IPS DF 4.7 (cell line): ENCODE measurements around the gene ATG5.

Source experiments
- DNase-seq: peaks from one replicate; pipeline ENCODE4 v3.0.0-alpha.2; 2013; ENCODE audit warnings: low spot score; ENCODE audit errors: extremely low read depth

The ATG5 gene

DNA sequence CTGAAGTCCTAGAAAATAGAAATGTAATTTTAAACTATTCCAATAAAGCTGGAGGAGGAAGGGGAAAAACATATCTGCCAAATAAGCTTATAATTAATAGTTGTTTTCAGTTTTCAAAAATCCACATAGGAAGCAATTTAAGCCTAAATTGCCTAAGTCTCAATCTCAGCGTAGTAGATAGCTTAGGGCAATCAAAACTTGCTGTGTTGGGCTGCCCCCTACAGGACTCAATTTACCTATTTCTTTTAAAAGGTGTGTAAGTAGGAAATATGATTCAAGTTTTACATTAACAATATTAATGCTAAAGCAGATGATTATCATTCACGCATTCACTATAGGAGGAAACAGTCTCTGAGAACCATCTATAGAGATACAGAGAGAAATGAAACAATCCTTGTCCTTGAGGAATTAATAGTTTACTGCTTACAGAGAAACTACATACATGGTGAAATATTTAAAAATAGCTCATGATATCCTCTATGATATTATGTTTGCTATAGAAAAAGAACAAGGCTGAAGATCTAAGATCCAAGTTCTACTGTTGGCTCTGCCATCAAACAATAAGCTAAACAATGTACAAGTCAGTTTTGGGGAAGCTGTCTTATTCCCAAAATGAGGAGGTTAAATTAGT, 102.1 kb downstream of the ATG5 start:
- DNase-seq: peak; percentile 7

DNA sequence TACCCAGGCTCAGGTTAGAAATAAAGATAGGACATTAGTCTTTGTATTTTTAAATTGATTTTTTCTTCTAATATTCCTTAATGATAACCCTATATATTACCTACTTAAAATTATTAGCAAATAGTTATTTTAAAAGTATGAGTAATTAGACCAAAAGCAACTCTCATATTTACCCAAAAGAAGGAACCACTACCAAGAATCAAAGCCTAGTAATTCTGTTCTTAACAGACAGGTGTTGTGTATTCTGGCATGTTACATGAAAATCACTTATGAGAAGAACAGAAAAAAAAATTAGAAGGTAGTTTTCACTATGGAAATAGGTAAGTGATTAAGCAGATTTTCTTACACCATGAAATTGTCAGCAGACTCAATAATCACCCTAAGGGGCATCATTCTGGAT, 105.1 kb downstream of the ATG5 start:
- DNase-seq: no peak

DNA sequence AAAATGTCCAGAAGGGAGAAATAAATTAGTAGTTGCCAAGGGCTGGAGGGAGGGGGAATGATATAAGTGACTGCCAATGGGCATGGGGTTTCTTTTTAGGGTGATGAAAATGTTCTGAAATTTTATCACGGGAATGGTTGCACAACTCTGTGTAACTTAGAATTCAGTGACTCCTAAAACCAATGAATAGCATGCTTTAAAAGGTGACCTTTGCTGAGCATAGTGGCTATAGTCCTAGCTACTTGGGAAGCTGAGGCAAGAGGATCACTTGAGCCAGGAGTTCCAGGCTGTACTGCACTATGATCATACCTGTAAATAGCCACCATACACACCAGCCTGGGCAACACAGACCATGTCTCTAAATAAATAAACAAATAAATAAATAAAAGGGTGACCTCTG, 109.0 kb downstream of the ATG5 start:
- no peak for DNase-seq

- no peak for DNase-seq
Observed at GRCh38 chr6:106215608-106216007, 110.0 kb downstream of the ATG5 start.

- no peak for DNase-seq
Observed at GRCh38 chr6:106214531-106214930, 111.0 kb downstream of the ATG5 start.

- no peak for DNase-seq
Observed at GRCh38 chr6:106213660-106214289, 111.8 kb downstream of the ATG5 start.

GRCh38 chr6:106212576-106212975, 113.0 kb downstream of the ATG5 start:
- no peak for DNase-seq

GRCh38 chr6:106206905-106207304, 118.7 kb downstream of the ATG5 start:
- DNase-seq: no peak

DNA sequence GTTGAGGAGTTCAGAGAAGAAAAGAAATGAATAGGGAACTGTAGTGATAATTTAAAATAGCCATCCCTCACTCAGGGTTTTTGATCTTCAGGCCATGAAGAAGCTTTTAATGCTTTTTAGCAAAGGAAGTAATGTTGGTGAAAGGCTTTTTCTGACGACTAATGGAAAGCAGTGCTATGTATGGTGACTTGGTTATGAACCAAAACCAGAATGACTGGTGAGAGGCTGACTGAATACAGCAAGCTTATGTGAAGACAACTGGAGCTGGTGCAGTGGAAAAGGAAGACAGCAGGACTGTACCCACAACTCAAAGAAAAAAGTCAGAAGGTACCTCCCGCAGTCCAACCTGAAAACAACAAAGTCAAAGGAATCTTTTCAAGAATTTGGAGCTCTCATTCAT, 120.6 kb downstream of the ATG5 start:
- DNase-seq: no peak

GRCh38 chr6:106199998-106200397, 125.6 kb downstream of the ATG5 start:
- DNase-seq: no peak

GRCh38 chr6:106199331-106199730, 126.2 kb downstream of the ATG5 start:
- no peak for DNase-seq

- no peak for DNase-seq
Observed at GRCh38 chr6:106197441-106197840, 128.1 kb downstream of the ATG5 start.

GRCh38 chr6:106194949-106195921, 130.3 kb downstream of the ATG5 start:
- DNase-seq: no peak

GRCh38 chr6:106192824-106193223, 132.7 kb downstream of the ATG5 start:
- no peak for DNase-seq

DNA sequence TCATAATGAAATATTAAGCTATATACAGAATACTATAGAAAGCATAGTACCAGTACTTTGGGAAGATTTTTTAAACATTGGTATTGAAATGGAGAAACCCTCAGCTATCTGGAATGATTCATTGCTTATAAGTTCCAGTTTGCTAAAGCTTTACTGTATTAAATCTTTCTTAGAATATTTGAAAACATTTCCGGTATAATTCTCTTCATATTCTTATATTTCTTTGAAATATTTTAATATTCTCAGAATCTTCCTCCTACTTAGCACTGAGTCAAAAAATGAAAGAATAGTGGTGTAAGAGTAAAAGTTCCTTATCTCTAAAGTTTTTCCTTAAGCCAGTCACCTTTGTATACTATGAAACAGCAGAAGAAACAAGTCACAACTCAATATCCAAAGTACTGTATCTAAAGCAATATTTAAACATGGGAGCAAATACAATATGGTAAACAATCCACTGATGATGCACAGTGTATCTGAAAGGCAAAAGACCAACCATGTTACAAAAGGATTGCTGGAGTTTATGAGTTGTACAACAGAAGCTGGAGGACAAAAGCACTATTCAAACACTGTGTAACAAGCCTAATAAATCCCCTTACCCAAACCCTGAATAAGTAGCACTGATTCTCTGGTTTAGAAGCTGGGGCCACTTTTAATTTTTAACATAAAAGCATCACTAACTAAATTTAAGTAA, 137.3 kb downstream of the ATG5 start:
- DNase-seq: no peak

GRCh38 chr6:106187424-106187982, 138.1 kb downstream of the ATG5 start:
- DNase-seq: no peak

- no peak for DNase-seq
Observed at GRCh38 chr6:106186714-106187113, 138.8 kb downstream of the ATG5 start.

DNA sequence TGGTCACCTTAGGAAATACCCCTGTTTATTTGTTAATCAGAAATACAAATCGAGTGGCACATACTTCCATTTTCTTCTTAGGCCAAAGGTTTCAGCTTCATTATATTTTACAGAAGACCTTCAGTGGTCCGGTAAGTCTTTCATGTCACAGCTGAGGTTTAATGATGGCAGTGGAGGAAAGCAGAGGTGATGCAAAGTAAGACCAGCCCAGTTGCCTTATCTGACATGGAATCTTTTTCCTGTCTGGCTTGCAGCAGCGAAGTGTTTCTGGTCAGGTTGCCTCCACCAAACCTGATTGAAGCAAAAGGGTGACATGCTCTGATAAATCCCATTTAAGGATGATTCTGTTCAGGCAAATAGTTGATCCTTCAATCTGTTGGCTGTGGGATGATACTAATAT, 139.4 kb downstream of the ATG5 start:
- no peak for DNase-seq

GRCh38 chr6:106185615-106186014, 139.9 kb downstream of the ATG5 start:
- DNase-seq: no peak

GRCh38 chr6:106184629-106185028, 140.9 kb downstream of the ATG5 start:
- no peak for DNase-seq

- no peak for DNase-seq
Observed at GRCh38 chr6:106183430-106183829, 142.1 kb downstream of the ATG5 start.
